HEK293T (cell line): Measurements from ENCODE around the gene PWWP2A.

Experiments used
- ARNT ChIP-seq: fragments of 450-650 bp; IDR thresholded peaks from 2 replicates; pipeline ENCODE4 v1.6.1; 2017; ENCODE audit warnings: mild to moderate bottlenecking
- BHLHE40 ChIP-seq: fragments of 450-650 bp; IDR thresholded peaks from 2 replicates; pipeline ENCODE4 v1.6.1; 2016; ENCODE audit warnings: mild to moderate bottlenecking, moderate library complexity, borderline replicate concordance
- FOXA1 ChIP-seq: fragments of 450-650 bp; IDR thresholded peaks from 2 replicates; pipeline ENCODE4 v1.6.1; 2016; ENCODE audit warnings: mild to moderate bottlenecking
- FOXK2 ChIP-seq: fragments of 450-650 bp; IDR thresholded peaks from 2 replicates; pipeline ENCODE4 v1.6.1; 2016; ENCODE audit warnings: mild to moderate bottlenecking
- FOXM1 ChIP-seq: fragments of 450-650 bp; IDR thresholded peaks from 2 replicates; pipeline ENCODE4 v1.6.1; 2017; ENCODE audit warnings: mild to moderate bottlenecking, borderline replicate concordance
- HDGF ChIP-seq: fragments of 450-650 bp; IDR thresholded peaks from 2 replicates; pipeline ENCODE4 v1.6.1; 2017; ENCODE audit warnings: antibody characterized with exemption, borderline replicate concordance
- L3MBTL2 ChIP-seq: fragments of 450-650 bp; conservative IDR thresholded peaks from 2 replicates; pipeline ENCODE4 v1.6.1; 2016; ENCODE audit warnings: mild to moderate bottlenecking
- LEF1 ChIP-seq: fragments of 450-650 bp; IDR thresholded peaks from 2 replicates; pipeline ENCODE4 v1.6.1; 2017; ENCODE audit warnings: mild to moderate bottlenecking, borderline replicate concordance
- NFRKB ChIP-seq: fragments of 450-650 bp; IDR thresholded peaks from 2 replicates; pipeline ENCODE4 v1.6.1; 2016; ENCODE audit warnings: mild to moderate bottlenecking, moderate library complexity
- SP1 ChIP-seq: fragments of 450-650 bp; IDR thresholded peaks from 2 replicates; pipeline ENCODE4 v1.6.1; 2017
- SUZ12 ChIP-seq: fragments of 450-650 bp; IDR thresholded peaks from 2 replicates; pipeline ENCODE4 v1.6.1; 2016; ENCODE audit warnings: mild to moderate bottlenecking
- TARDBP ChIP-seq: fragments of 450-650 bp; IDR thresholded peaks from 2 replicates; pipeline ENCODE4 v1.6.1; 2016

- no peak for TF ChIP-seq LEF1
- TF ChIP-seq BHLHE40 = no peak
- TF ChIP-seq FOXK2 = no peak
- TF ChIP-seq ARNT = no peak
- TF ChIP-seq HDGF = no peak
- TF ChIP-seq NFRKB = no peak
- no peak for TF ChIP-seq L3MBTL2
- TF ChIP-seq FOXM1 = no peak
- TF ChIP-seq TARDBP = no peak
- no peak for TF ChIP-seq SP1
- TF ChIP-seq SUZ12 = no peak
- TF ChIP-seq FOXA1 = no peak
These were observed 65.2 kb downstream of the PWWP2A start for GRCh38 chr5:160054047-160054446.
